Suprapubic skin (tissue), 4 donors: ENCODE measurements around the gene FMNL2.

Source experiments
- POLR2A ChIP-seq, 2 donors: fragments of 450-650 bp; IDR thresholded peaks; one replicate each; pipeline ENCODE4 v1.6.1; 2017; ENCODE audit warnings: antibody characterized with exemption in 2 of 2, mild to moderate bottlenecking in 2 of 2, moderate library complexity in 2 of 2
- POLR2AphosphoS5 ChIP-seq, 3 donors: sonication (generic); formaldehyde crosslinking; IDR thresholded peaks; one replicate each; pipeline ENCODE4 v1.6.1; 2017; ENCODE audit warnings: antibody characterized with exemption in 3 of 3

- TF ChIP-seq POLR2A (IDR thresholded peaks at IDR 0.05) (no peak), POLR2AphosphoS5 (IDR thresholded peaks at IDR 0.05) (no peak)
Observed at GRCh38 chr2:152444448-152444847, 109.5 kb downstream of the FMNL2 start.
